Brain microvascular endothelial cell (primary cell): ENCODE results near the gene KRT84.

Experiments used
- DNase-seq: peaks from one replicate; pipeline ENCODE4 v3.0.0-alpha.2; 2020
- H3K27ac ChIP-seq: fragments of 250-450 bp; sonication (Bioruptor Pico); 2 replicates; pipeline ENCODE4 v1.5.1; 2020; ENCODE audit warnings: mild to moderate bottlenecking, moderate library complexity
- H3K27me3 ChIP-seq: fragments of 250-450 bp; sonication (Bioruptor Pico); replicated peaks from 2 replicates; pipeline ENCODE4 v1.5.1; 2020; ENCODE audit warnings: mild to moderate bottlenecking
- H3K36me3 ChIP-seq: fragments of 250-450 bp; sonication (Bioruptor Pico); replicated peaks from 2 replicates; pipeline ENCODE4 v1.5.1; 2020; ENCODE audit warnings: mild to moderate bottlenecking
- H3K4me3 ChIP-seq: 2 replicates; pipeline ENCODE4 v1.5.1; 2011; ENCODE audit warnings: low read depth, mild to moderate bottlenecking, control low read depth, low read length, moderate library complexity
- in situ Hi-C: cut with HindIII; loops from 2 replicates; pipeline ENCODE4 v1.10.0; 2017; ENCODE audit warnings: low sequenced_read_pairs, low pct_ligation_motif_present
- TF ChIP-seq, protein P1 (sequence below): IDR thresholded peaks from 2 replicates; pipeline ENCODE4 v1.5.1; 2011; ENCODE audit warnings: low read depth, mild to moderate bottlenecking, moderate library complexity, low read length, control low read depth, inconsistent platforms; ENCODE audit errors: missing control alignments

Gene KRT84, protein sequence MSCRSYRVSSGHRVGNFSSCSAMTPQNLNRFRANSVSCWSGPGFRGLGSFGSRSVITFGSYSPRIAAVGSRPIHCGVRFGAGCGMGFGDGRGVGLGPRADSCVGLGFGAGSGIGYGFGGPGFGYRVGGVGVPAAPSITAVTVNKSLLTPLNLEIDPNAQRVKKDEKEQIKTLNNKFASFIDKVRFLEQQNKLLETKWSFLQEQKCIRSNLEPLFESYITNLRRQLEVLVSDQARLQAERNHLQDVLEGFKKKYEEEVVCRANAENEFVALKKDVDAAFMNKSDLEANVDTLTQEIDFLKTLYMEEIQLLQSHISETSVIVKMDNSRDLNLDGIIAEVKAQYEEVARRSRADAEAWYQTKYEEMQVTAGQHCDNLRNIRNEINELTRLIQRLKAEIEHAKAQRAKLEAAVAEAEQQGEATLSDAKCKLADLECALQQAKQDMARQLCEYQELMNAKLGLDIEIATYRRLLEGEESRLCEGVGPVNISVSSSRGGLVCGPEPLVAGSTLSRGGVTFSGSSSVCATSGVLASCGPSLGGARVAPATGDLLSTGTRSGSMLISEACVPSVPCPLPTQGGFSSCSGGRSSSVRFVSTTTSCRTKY

DNA sequence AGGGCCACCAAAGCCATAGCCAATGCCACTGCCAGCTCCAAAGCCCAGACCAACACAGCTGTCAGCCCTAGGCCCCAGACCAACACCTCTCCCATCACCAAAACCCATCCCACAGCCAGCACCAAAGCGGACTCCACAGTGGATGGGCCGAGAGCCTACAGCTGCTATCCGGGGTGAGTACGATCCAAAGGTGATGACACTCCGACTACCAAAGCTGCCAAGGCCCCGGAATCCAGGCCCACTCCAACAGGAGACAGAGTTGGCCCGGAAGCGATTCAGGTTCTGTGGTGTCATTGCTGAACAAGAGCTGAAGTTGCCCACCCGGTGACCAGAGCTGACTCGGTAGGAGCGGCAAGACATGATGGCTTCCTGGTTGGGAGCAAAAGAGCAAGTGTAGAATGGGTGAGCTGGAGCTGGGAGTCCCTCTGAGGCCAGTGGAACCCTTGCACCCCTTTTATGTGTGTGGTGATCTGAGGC is at the start of gene KRT84:
Gene KRT84, minus strand, starts transcription at position 427 of the 477 bp plus-strand sequence. Its CDS starts 67 bp downstream, at position 360.
- peaks cover 11% of the 10 kb centered on the region for H3K27me3 ChIP-seq
- TF ChIP-seq, protein P1, sequence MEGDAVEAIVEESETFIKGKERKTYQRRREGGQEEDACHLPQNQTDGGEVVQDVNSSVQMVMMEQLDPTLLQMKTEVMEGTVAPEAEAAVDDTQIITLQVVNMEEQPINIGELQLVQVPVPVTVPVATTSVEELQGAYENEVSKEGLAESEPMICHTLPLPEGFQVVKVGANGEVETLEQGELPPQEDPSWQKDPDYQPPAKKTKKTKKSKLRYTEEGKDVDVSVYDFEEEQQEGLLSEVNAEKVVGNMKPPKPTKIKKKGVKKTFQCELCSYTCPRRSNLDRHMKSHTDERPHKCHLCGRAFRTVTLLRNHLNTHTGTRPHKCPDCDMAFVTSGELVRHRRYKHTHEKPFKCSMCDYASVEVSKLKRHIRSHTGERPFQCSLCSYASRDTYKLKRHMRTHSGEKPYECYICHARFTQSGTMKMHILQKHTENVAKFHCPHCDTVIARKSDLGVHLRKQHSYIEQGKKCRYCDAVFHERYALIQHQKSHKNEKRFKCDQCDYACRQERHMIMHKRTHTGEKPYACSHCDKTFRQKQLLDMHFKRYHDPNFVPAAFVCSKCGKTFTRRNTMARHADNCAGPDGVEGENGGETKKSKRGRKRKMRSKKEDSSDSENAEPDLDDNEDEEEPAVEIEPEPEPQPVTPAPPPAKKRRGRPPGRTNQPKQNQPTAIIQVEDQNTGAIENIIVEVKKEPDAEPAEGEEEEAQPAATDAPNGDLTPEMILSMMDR, result no peak
- in situ Hi-C loops, result loop anchor here (25.0 kb wide), 1 partner anchor 477 kb away; no protein-coding TSS in a partner anchor

DNA sequence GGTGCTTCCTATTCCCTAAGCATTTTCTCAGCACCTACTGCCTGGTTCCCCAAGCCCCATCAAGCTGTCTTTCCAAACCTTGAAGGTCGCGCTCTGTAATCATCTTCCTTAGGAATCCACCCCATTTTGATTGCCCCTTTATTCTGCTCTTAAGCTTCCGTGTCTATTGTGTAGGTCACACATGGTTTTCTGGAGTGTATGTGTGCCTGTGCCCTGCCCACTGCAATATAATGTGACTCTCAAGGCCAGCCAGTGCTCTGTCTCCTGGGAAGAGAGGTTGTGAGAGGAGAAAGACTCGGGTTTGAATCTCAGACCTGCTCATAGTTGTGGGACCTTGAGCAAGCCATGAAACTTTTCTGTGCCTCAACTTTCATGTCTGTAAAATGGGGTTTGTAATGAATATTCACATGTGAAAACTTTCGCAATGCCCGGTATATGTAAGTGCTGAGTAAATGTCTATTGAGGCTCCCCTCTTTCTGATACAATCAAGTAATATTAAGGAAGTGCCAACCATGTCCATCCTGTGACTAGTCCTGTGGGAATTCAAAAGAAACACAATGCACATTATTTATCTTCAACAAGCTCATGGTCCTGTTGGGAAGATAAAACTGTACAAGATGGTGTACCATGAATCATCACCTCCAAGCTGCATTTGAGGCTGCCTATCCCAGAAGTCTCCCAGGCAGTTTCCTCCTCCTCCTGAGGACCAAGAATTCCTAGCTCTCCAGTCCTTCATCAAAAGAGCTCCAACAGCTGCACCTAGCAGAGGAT is 49.5 kb upstream of the KRT84 start:
- TF ChIP-seq, protein P1, result no peak
- H3K27me3 ChIP-seq, result peaks cover 4% of the 10 kb centered on the region
- in situ Hi-C loops, result no loop called here
- DNase-seq, result no peak
- H3K36me3 ChIP-seq, result no peaks in the 10 kb centered on the region
- H3K4me3 ChIP-seq, result no peak overlapping the region
- H3K27ac ChIP-seq, result no peak overlapping the region

More for the DNA sequence above, at the start of gene KRT84:
- no peak for DNase-seq
- Histone ChIP-seq H3K4me3 (no peak within 1 kb of the TSS), H3K36me3 (no peaks in the 10 kb centered on the region), H3K27ac (no peak within 1 kb of the TSS)

DNA sequence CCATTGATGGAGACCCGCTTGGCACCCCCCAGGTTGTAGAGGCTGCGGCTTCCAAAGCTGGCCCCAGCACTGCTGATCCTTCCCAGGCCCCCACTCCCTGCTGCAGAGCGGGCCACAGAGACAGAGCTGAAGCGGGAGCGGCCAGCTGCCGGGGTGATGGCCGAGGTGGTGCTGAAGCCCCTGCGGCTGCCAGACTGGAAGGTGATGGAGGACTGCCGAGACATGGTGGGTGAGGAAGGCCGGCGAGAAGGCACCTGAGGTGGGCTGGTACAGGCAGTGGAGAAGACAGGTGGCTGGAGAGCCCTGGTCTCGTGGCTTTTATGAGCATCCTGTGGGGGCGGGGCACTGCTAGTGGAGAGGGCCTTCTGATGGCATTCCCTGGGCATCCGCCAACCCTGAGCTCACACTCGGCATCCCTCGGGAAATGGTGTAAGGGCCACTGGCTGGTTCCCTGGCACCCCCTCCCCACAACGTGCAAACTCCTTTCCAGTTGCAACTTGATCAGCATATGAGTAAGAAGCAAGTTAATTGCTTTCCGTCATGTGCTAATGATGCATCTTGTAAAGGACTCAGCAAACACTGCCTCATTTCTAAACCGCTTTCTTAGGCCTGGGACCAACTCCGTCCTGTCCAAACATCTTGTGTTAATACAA is 48.8 kb upstream of the KRT84 start, which contains the start of gene KRT75:
Gene KRT75, minus strand, starts transcription at position 291 of the 653 bp plus-strand sequence. Its CDS starts 67 bp downstream, at position 224.
- Histone ChIP-seq H3K27ac (no peak within 1 kb of the TSS), H3K27me3 (peaks cover 4% of the 10 kb centered on the region), H3K36me3 (no peaks in the 10 kb centered on the region), H3K4me3 (no peak within 1 kb of the TSS)
- DNase-seq, result no peak
- in situ Hi-C loops, result no loop called here
- TF ChIP-seq, protein P1, result no peak

DNA sequence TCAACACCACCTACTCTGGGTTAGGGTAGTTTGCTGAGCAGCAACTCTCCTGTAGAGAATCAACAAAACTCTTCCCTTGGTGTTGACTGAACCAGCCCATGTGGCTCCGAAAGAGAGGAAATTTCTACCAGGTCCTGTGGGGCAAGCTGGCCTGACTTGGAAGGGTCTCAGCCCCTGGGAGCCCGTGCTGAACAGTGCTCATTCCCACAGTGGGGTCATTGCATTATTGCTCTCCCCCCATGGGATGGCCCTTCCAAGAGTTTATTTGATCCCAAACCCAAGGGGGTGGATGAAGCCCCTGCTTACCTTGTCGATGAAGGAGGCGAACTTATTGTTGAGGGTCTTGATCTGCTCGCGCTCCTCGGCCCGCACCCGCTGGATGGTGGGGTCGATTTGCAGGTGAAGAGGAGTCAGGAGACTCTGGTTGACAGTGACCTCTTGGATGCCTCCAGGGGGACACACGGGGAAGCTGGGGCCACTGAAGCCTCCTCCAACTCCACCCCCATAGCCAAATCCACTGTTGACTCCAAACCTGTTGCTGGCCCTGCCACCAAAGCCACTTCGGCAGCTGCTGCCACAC is 48.1 kb upstream of the KRT84 start:
- TF ChIP-seq, protein P1, result no peak
- DNase-seq, result no peak
- Histone ChIP-seq H3K4me3 (no peak overlapping the region), H3K27ac (no peak overlapping the region), H3K27me3 (peaks cover 4% of the 10 kb centered on the region), H3K36me3 (no peaks in the 10 kb centered on the region)
- in situ Hi-C loops, result no loop called here

DNA sequence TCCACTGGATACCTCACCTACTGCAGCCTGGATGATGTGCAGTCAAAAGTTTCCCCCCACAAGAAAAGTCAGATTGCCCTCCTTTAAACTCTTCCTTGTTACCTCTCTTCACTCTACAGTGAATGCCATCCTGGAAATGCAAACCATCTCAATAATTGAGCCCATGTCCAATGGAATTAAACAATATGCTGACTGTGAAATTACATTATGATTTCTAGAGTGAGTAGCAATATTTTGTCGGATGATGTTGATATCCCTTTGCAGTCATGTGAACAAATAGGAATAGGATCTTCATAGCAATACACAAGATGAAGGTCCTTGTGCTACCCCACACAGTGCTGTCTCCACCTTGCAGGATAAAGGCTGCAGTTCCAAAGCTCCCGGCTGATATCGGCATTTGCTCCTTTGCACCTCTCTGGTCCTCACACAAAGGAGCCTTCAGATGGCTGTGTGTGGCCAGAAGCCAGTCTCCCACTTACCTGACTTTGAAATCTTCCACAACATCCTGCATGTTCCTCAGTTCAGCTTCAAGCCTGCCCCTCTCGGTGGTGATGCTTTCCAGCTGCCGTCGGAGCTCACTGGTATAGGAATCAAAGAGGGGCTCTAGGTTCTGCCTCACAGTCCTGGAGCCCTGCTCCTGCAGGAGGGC is 47.2 kb upstream of the KRT84 start:
- H3K27me3 ChIP-seq, result peaks cover 4% of the 10 kb centered on the region
- DNase-seq, result no peak
- TF ChIP-seq, protein P1, result no peak
- H3K27ac ChIP-seq, result no peak overlapping the region
- no peak overlapping the region for H3K4me3 ChIP-seq
- in situ Hi-C loops, result no loop called here
- H3K36me3 ChIP-seq, result no peaks in the 10 kb centered on the region
